Measurements from ENCODE around the gene KLHL29. TPM values are rescaled to one million over a fixed set of nuclear protein-coding genes. Genes with fewer than 3 reads are reported as not detected.

Gene KLHL29
- polyA plus RNA-seq, 1 of the 3 experiments (the other 2 are of a cell fraction), result 4.6 TPM

DNA sequence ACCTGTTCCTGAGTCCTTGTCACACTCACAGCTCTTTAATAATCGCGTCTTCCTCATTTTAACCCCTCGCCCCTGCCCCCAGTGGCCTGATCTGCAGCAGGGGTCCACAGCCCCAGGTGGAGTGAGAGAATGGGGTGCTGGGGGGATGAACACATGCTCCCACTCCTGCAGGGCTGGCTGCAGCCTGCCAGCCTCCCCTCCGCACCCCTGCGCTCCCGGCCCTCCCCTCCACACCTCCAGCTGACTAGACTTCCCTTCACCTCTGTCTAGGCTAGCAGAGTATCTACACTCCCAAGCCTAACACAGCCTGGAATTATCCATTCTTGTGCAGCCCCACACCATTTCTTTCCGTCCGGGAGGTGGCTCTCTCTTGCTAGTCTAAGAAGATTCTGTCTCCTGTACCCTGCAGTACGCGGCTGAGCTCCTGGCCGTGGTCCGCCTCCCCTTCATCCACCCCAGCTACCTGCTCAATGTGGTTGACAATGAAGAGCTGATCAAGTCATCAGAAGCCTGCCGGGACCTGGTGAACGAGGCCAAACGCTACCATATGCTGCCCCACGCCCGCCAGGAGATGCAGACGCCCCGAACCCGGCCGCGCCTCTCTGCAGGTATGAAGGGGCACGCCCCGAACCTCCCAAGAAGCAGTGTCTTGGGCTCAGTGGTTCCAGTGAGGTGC is 310.4 kb downstream of the KLHL29 start:
- no peaks in the 10 kb centered on the region for H3K79me2 ChIP-seq (ENCODE audit: insufficient read depth)
- H4K20me1 ChIP-seq (ENCODE audit: insufficient read depth), result no peaks in the 10 kb centered on the region
- ChIA-PET POLR2A (no interaction called here), CTCF (interaction anchor here (0.6 kb wide), 1 partner anchor 247 kb away, joined by 3 read pairs; no protein-coding TSS in a partner anchor)
- H3K27ac ChIP-seq (ENCODE audit: low read depth in 2 of 2, low read length in 1 of 2), result no peak overlapping the region
- peaks cover 8 to 16% of the 10 kb centered on the region in 2 experiments for H3K36me3 ChIP-seq (replicated peaks in 1 of 2; ENCODE audit: control insufficient read depth in 1 of 2, insufficient read depth in 2 of 2, low read length in 1 of 2)
- H3K9me2 ChIP-seq, result no peaks in the 10 kb centered on the region
- H3K4me2 ChIP-seq, result no peak overlapping the region
- H3K9me3 ChIP-seq, result no peaks in the 10 kb centered on the region; the same call in 1 of the 2 replicates
- H3K4me3 ChIP-seq (ENCODE audit: low read depth in 2 of 2, low read length in 1 of 2), result no peak overlapping the region
- H3K4me1 ChIP-seq (ENCODE audit: control insufficient read depth in 1 of 2, insufficient read depth in 2 of 2, low read depth in 1 of 2, low read length in 1 of 2), result peaks cover 11 to 41% of the 10 kb centered on the region in 2 experiments; a peak in 3 of 4 replicates
- no peaks in the 10 kb centered on the region for H3K27me3 ChIP-seq (ENCODE audit: insufficient read depth)
- peaks cover 3% of the 10 kb centered on the region for H3F3A ChIP-seq (replicated peaks; ENCODE audit: insufficient read depth)
- H3K9ac ChIP-seq, result no peak overlapping the region
- TF ChIP-seq CHD2 (IDR thresholded peaks at IDR 0.05; ENCODE audit: low read length, partially characterized antibody) (no peak), USF1 (IDR thresholded peaks at IDR 0.05; ENCODE audit: borderline replicate concordance, low read depth) (no peak), FOXJ3 (CRISPR knock-in tag; IDR thresholded peaks at IDR 0.05) (no peak), NRF1 (IDR thresholded peaks at IDR 0.05; ENCODE audit: low read depth, low read length) (no peak), RAD21 (IDR thresholded peaks at IDR 0.05; ENCODE audit: low read length) (no peak), RXRA (IDR thresholded peaks at IDR 0.05; ENCODE audit: borderline replicate concordance, low read depth) (no peak), FOSL2 (IDR thresholded peaks at IDR 0.05; ENCODE audit: borderline replicate concordance, low read depth) (no peak), EZH2phosphoT487 (IDR thresholded peaks at IDR 0.05; ENCODE audit: borderline replicate concordance, low read depth) (no peak), FOXM1 (IDR thresholded peaks at IDR 0.05; ENCODE audit: low read depth) (no peak), RFX5 (IDR thresholded peaks at IDR 0.05; ENCODE audit: low read length) (no peak)
- TF ChIP-seq, protein P1, sequence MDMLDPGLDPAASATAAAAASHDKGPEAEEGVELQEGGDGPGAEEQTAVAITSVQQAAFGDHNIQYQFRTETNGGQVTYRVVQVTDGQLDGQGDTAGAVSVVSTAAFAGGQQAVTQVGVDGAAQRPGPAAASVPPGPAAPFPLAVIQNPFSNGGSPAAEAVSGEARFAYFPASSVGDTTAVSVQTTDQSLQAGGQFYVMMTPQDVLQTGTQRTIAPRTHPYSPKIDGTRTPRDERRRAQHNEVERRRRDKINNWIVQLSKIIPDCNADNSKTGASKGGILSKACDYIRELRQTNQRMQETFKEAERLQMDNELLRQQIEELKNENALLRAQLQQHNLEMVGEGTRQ (IDR thresholded peaks at IDR 0.05; ENCODE audit: borderline replicate concordance, low read depth, low read length), result no peak
- TF ChIP-seq, protein P2, sequence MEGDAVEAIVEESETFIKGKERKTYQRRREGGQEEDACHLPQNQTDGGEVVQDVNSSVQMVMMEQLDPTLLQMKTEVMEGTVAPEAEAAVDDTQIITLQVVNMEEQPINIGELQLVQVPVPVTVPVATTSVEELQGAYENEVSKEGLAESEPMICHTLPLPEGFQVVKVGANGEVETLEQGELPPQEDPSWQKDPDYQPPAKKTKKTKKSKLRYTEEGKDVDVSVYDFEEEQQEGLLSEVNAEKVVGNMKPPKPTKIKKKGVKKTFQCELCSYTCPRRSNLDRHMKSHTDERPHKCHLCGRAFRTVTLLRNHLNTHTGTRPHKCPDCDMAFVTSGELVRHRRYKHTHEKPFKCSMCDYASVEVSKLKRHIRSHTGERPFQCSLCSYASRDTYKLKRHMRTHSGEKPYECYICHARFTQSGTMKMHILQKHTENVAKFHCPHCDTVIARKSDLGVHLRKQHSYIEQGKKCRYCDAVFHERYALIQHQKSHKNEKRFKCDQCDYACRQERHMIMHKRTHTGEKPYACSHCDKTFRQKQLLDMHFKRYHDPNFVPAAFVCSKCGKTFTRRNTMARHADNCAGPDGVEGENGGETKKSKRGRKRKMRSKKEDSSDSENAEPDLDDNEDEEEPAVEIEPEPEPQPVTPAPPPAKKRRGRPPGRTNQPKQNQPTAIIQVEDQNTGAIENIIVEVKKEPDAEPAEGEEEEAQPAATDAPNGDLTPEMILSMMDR (IDR thresholded peaks at IDR 0.05), result no peak
- peak; percentile 24 for DNase-seq
- no peak overlapping the region for H2AFZ ChIP-seq (ENCODE audit: low read depth)
- 96% methylated on average over 16 of the region's 24 CpGs for WGBS (ENCODE audit: low lambda C conversion rate)

All from SK-N-SH (cell line).